ENCODE data around the gene SLC35D2. TPM values are rescaled to one million over a fixed set of nuclear protein-coding genes. Genes with fewer than 3 reads are reported as not detected.

SLC35D2 gene
- total RNA-seq, 1 experiment from 2014 or later, result 19.0 TPM

- no peak overlapping the region for H4K91ac ChIP-seq (ENCODE audit: insufficient read length, low read depth, low read length)
- no peak overlapping the region for H2BK120ac ChIP-seq (ENCODE audit: low read depth, low read length, poor library complexity, severe bottlenecking)
- no peaks in the 10 kb centered on the region for H3K9me3 Mint-ChIP-seq
- no peak overlapping the region for H2BK5ac ChIP-seq (ENCODE audit: insufficient read length, low read length)
- no peak overlapping the region; the same call in 1 of the 2 replicates for H3K4ac ChIP-seq (ENCODE audit: low read depth, low read length)
- H3K4me1 Mint-ChIP-seq, result peaks cover 34 to 40% of the 10 kb centered on the region in 2 experiments
- H3K14ac ChIP-seq (ENCODE audit: insufficient read depth, low read length), result no peak overlapping the region
- no peak overlapping the region for H4K5ac ChIP-seq (ENCODE audit: insufficient read length, low read depth, low read length)
- H2BK15ac ChIP-seq (ENCODE audit: low read depth, low read length), result no peak overlapping the region
- no peaks in the 10 kb centered on the region for H4K20me1 ChIP-seq (ENCODE audit: control insufficient read depth, insufficient read depth, insufficient read length)
- H3K79me1 ChIP-seq (ENCODE audit: insufficient read depth, low read depth, low read length, poor library complexity, severe bottlenecking), result no peaks in the 10 kb centered on the region
- peak overlapping the region; percentile 66 for H3K27ac ChIP-seq (ENCODE audit: insufficient read length, low read depth, low read length)
- no peak overlapping the region for H2AFZ ChIP-seq (ENCODE audit: low read length)
- H3K27me3 Mint-ChIP-seq (ENCODE audit: low read depth), result no peaks in the 10 kb centered on the region
- H3K23me2 ChIP-seq (ENCODE audit: insufficient read length, low read depth, low read length, poor library complexity, severe bottlenecking), result peaks cover 3% of the 10 kb centered on the region
- peak overlapping the region; percentile 28 to 55 (median 44); a peak in 2 of 7 replicates for H3K27ac Mint-ChIP-seq
- H3K56ac ChIP-seq (ENCODE audit: insufficient read length, low read depth, low read length), result no peak overlapping the region
- no peak overlapping the region for H3K18ac ChIP-seq (ENCODE audit: insufficient read length, low read depth, low read length)
- no peak overlapping the region for H2BK20ac ChIP-seq (ENCODE audit: low read depth, low read length, poor library complexity, severe bottlenecking)
- TF ChIP-seq CTCF (conservative IDR thresholded peaks at IDR 0.05), result no peak
- H4K8ac ChIP-seq (replicated peaks; ENCODE audit: insufficient read length, low read depth, low read length), result no peak overlapping the region
- WGBS (ENCODE audit: extremely low coverage, insufficient read length, low lambda C conversion rate), result no CpG with 5 or more reads among the region's 6 CpGs
- peak overlapping the region; percentile 8 for H3T11ph ChIP-seq (ENCODE audit: low read length)
- no peak overlapping the region for H3K4me2 ChIP-seq (ENCODE audit: insufficient read depth, insufficient read length, low read length)
- H3K23ac ChIP-seq (ENCODE audit: insufficient read length, low read depth, low read length), result no peak overlapping the region
- H3K4me3 Mint-ChIP-seq, result peak overlapping the region; percentile 84 to 92
- DNase-seq, result peak; percentile 71
- H2AK5ac ChIP-seq (ENCODE audit: insufficient read length, low read length), result no peak overlapping the region
- no peaks in the 10 kb centered on the region; the same call in 1 of the 2 replicates for H3K4me1 ChIP-seq (ENCODE audit: insufficient read depth, low read length)
- no peak overlapping the region for H2BK12ac ChIP-seq (ENCODE audit: insufficient read length, low read depth, low read length)
- H3K36me3 Mint-ChIP-seq (ENCODE audit: insufficient read depth in 1 of 3, low read depth in 3 of 3), result peaks cover 0 to 4% (median 0%) of the 10 kb centered on the region in 3 experiments; a peak in 1 of 7 replicates
- H3K9me3 ChIP-seq (ENCODE audit: control insufficient read depth, low read depth, low read length), result no peaks in the 10 kb centered on the region
- H3K79me2 ChIP-seq (ENCODE audit: insufficient read depth, low read length), result peaks cover 7% of the 10 kb centered on the region; the same call in 1 of the 2 replicates
- H3K9ac ChIP-seq (ENCODE audit: extremely low read depth, insufficient read length, low read length), result no peak overlapping the region
- H3K27me3 ChIP-seq (ENCODE audit: insufficient read depth, low read length), result no peaks in the 10 kb centered on the region
These were observed 37.1 kb upstream of the SLC35D2 start for GRCh38 chr9:96420468-96421219.
